ENCODE results near the gene AP3B1. TPM values are rescaled to one million over a fixed set of nuclear protein-coding genes. Genes with fewer than 3 reads are reported as not detected.

The AP3B1 gene
- total and polyA plus RNA-seq, 2 donors (not counting 3 experiments of a cell fraction or from before 2014, with no cell fraction given), result 31.6 to 46.7 TPM

- Histone ChIP-seq H3K4me1 (ENCODE audit: control insufficient read depth, extremely low read depth, insufficient read depth, low read length) (no peaks in the 10 kb centered on the region), H3K9me3 (replicated peaks; ENCODE audit: control insufficient read depth, insufficient read depth, low read length) (no peaks in the 10 kb centered on the region), H3K79me2 (ENCODE audit: control insufficient read depth, insufficient read depth, low read length) (peaks cover 2% of the 10 kb centered on the region), H3K4me3 (replicated peaks in 1 of 3; ENCODE audit: insufficient read depth in 1 of 3, low read depth in 1 of 3, low read length in 3 of 3) (no peak overlapping the region), H3K9ac (replicated peaks; ENCODE audit: extremely low read depth, insufficient read depth, low read length) (no peak overlapping the region), H3K27me3 (ENCODE audit: control insufficient read depth in 2 of 2, insufficient read depth in 2 of 2, low read length in 2 of 2) (no peaks in the 10 kb centered on the region), H3K36me3 (ENCODE audit: control insufficient read depth in 2 of 2, extremely low read depth in 1 of 2, insufficient read depth in 2 of 2, low read length in 2 of 2) (peaks cover 0 to 3% of the 10 kb centered on the region in 2 experiments), H2AFZ (ENCODE audit: low read depth, low read length) (no peak overlapping the region), H3K4me2 (ENCODE audit: insufficient read depth, low read length) (no peak overlapping the region), H3K27ac (ENCODE audit: insufficient read depth, low read depth, low read length) (no peak overlapping the region), H3K9me1 (replicated peaks; ENCODE audit: control insufficient read depth, extremely low read depth, insufficient read depth, low read length) (no peaks in the 10 kb centered on the region), H4K20me1 (replicated peaks; ENCODE audit: control insufficient read depth, extremely low read depth, insufficient read depth, low read length) (no peaks in the 10 kb centered on the region)
- POLR2A ChIA-PET, result no interaction called here
- BruUV-seq (replicated peaks), result no TSS peak
- dilution Hi-C loops (cut with MboI; ENCODE audit: extremely low pct_ligation_motif_present, low sequenced_read_pairs) (no loop called here), intact Hi-C loops (cut with micrococcal nuclease) (no loop called here)
- CTCF ChIA-PET, result no interaction called here
- DNase-seq (ENCODE audit: low read depth, low spot score) (no peak), FAIRE-seq (no peak)
- TF ChIP-seq POLR2AphosphoS5 (IDR thresholded peaks at IDR 0.05; ENCODE audit: insufficient read depth, low read depth, low read length) (no peak), MYC (IDR thresholded peaks at IDR 0.05; ENCODE audit: low read depth, low read length) (no peak)
- TF ChIP-seq, protein P1, sequence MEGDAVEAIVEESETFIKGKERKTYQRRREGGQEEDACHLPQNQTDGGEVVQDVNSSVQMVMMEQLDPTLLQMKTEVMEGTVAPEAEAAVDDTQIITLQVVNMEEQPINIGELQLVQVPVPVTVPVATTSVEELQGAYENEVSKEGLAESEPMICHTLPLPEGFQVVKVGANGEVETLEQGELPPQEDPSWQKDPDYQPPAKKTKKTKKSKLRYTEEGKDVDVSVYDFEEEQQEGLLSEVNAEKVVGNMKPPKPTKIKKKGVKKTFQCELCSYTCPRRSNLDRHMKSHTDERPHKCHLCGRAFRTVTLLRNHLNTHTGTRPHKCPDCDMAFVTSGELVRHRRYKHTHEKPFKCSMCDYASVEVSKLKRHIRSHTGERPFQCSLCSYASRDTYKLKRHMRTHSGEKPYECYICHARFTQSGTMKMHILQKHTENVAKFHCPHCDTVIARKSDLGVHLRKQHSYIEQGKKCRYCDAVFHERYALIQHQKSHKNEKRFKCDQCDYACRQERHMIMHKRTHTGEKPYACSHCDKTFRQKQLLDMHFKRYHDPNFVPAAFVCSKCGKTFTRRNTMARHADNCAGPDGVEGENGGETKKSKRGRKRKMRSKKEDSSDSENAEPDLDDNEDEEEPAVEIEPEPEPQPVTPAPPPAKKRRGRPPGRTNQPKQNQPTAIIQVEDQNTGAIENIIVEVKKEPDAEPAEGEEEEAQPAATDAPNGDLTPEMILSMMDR (IDR thresholded peaks at IDR 0.05; ENCODE audit: extremely low read depth in 1 of 2, insufficient read depth in 1 of 2, low read depth in 1 of 2, low read length in 2 of 2), result no peak
Measured at GRCh38 chr5:78265163-78265562, 29.3 kb downstream of the AP3B1 start.

DNA sequence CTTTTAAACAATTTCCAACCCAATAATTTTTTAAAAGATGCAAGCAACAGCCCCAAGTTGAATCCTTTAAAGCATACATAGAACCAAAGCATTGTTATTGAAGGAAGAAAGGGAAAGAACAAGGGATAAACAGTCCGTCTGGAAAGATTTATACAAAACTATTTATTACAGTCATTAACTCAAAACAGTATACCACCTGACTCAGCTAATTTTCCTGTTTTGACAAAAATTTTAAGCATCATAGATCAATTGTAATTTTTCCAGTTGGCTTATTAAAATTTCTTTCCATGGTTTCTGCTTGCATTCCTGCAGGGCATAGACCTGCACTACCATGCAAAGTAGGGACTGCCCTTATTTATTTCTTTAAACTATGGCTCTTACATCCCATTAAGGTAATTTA is 29.9 kb downstream of the AP3B1 start:
- Histone ChIP-seq H3K9ac (replicated peaks; ENCODE audit: extremely low read depth, insufficient read depth, low read length) (no peak overlapping the region), H3K79me2 (ENCODE audit: control insufficient read depth, insufficient read depth, low read length) (peaks cover 2% of the 10 kb centered on the region), H3K9me1 (replicated peaks; ENCODE audit: control insufficient read depth, extremely low read depth, insufficient read depth, low read length) (no peaks in the 10 kb centered on the region), H4K20me1 (replicated peaks; ENCODE audit: control insufficient read depth, extremely low read depth, insufficient read depth, low read length) (no peaks in the 10 kb centered on the region), H3K36me3 (ENCODE audit: control insufficient read depth in 2 of 2, extremely low read depth in 1 of 2, insufficient read depth in 2 of 2, low read length in 2 of 2) (peaks cover 0 to 3% of the 10 kb centered on the region in 2 experiments), H3K4me2 (ENCODE audit: insufficient read depth, low read length) (no peak overlapping the region), H3K9me3 (replicated peaks; ENCODE audit: control insufficient read depth, insufficient read depth, low read length) (no peaks in the 10 kb centered on the region), H3K4me3 (replicated peaks in 1 of 3; ENCODE audit: insufficient read depth in 1 of 3, low read depth in 1 of 3, low read length in 3 of 3) (no peak overlapping the region), H3K27ac (ENCODE audit: insufficient read depth, low read depth, low read length) (no peak overlapping the region), H3K27me3 (ENCODE audit: control insufficient read depth in 2 of 2, insufficient read depth in 2 of 2, low read length in 2 of 2) (no peaks in the 10 kb centered on the region), H2AFZ (ENCODE audit: low read depth, low read length) (no peak overlapping the region), H3K4me1 (ENCODE audit: control insufficient read depth, extremely low read depth, insufficient read depth, low read length) (no peaks in the 10 kb centered on the region)
- FAIRE-seq, result no peak
- BruUV-seq (replicated peaks), result no TSS peak
- TF ChIP-seq EZH2 (IDR thresholded peaks at IDR 0.05; ENCODE audit: borderline replicate concordance, low read depth, low read length, severe bottlenecking), result no peak
- TF ChIP-seq JUN (IDR thresholded peaks at IDR 0.05; ENCODE audit: borderline replicate concordance, insufficient read depth, insufficient read length, low read depth), result no peak
- TF ChIP-seq POLR2AphosphoS5 (IDR thresholded peaks at IDR 0.05; ENCODE audit: insufficient read depth, low read depth, low read length), result no peak
- no peak for TF ChIP-seq MYC (IDR thresholded peaks at IDR 0.05; ENCODE audit: low read depth, low read length)
- ChIA-PET POLR2A (no interaction called here), CTCF (interaction anchor here (0.5 kb wide), 1 partner anchor 1242 kb away, joined by 4 read pairs; no protein-coding TSS in a partner anchor)
- dilution Hi-C loops (cut with MboI; ENCODE audit: extremely low pct_ligation_motif_present, low sequenced_read_pairs) (no loop called here), intact Hi-C loops (cut with micrococcal nuclease) (no loop called here)
- no peak for DNase-seq (ENCODE audit: low read depth, low spot score)

Measured in endothelial cell of umbilical vein (primary cell).